GM12873 (cell line): ENCODE results near the gene TOR1AIP1.
A peak's percentile ranks its signal among the peaks of the same experiment; 100 is the strongest.

ENCODE experiments used
- TF ChIP-seq, protein P1 (sequence below): IDR thresholded peaks from 2 replicates; pipeline ENCODE4 v1.5.1; 2012; ENCODE audit warnings: low read depth, mild to moderate bottlenecking, moderate library complexity, low read length, control low read depth; ENCODE audit not compliant: insufficient read depth; ENCODE audit errors: missing control alignments

TOR1AIP1 gene

DNA sequence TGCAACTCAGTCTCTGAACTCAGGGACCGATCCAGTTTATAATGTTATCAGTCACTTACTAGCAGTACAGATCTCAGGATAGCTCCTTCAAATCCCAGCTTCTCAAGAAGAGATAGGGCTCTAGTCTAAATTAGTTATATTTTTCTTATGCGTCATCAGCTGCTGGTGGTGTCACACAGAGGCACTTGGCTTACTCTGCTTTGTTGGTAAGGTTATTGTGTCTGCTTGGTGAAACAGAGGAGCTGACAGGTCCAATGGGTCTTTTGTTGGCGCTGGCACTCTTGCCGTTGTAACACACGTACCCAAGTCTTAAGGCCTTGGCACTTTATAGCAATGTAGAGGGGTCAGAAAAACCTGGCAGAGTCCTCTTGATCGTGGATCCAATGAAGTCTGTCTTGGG is 16.7 kb upstream of the TOR1AIP1 start:
- TF ChIP-seq, protein P1, sequence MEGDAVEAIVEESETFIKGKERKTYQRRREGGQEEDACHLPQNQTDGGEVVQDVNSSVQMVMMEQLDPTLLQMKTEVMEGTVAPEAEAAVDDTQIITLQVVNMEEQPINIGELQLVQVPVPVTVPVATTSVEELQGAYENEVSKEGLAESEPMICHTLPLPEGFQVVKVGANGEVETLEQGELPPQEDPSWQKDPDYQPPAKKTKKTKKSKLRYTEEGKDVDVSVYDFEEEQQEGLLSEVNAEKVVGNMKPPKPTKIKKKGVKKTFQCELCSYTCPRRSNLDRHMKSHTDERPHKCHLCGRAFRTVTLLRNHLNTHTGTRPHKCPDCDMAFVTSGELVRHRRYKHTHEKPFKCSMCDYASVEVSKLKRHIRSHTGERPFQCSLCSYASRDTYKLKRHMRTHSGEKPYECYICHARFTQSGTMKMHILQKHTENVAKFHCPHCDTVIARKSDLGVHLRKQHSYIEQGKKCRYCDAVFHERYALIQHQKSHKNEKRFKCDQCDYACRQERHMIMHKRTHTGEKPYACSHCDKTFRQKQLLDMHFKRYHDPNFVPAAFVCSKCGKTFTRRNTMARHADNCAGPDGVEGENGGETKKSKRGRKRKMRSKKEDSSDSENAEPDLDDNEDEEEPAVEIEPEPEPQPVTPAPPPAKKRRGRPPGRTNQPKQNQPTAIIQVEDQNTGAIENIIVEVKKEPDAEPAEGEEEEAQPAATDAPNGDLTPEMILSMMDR = no peak

DNA sequence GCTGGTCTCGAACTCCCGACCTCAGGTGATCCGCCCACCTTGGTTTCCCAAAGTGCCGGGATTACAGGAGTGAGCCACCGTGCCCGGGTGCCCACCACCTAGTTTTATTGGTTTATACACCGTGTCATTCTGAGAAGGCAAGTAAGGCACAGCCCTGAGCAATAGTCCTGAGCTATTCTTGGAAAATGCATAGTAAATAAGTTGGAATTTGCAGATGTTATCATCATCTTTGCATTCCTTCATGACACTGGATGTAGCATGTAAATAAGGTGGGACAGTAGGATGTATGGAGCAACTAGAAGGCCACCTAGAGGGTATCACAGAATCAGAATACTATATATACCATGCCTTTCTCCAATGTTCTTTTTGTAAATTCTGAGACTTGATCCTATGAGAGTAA is 15.5 kb upstream of the TOR1AIP1 start:
- TF ChIP-seq, protein P1 = no peak

DNA sequence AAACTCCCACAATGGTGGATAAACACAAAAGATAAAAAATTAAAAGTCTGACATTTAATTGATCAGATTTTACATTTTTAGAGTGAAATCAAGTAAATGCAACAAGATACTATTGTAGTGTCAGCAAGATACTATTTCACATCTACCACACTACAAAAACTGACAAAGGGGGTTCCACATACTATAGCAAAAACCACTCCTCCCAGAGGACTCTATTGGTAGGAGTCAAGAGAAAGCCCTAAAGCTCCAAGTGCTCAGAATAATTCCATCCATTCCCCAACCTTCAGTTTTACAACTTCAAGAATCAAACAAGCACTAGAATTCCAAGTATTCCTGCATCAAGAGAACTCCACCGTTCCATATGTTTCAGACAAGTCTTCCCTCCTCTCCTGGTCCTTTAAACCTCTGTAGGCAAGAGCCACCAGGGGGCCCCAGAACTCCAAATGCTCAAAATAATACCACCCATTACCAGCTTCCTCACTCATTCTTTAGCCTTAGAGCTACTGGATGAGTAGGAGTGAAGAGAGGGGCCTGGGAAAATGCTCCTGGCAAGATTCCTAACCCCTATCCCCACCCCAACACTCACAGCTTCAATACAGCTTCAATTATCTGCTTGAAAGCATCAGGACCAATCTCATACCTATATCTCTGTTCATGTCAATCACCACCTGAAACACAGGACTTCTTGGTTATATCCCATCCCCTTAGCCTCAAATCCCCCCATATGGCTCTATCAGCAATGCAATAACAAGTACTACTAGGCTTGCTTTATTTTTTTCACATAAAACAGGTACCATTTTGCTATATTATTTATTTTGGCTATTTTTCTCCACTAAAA is 14.4 kb upstream of the TOR1AIP1 start:
- TF ChIP-seq, protein P1 = peak; percentile 77

DNA sequence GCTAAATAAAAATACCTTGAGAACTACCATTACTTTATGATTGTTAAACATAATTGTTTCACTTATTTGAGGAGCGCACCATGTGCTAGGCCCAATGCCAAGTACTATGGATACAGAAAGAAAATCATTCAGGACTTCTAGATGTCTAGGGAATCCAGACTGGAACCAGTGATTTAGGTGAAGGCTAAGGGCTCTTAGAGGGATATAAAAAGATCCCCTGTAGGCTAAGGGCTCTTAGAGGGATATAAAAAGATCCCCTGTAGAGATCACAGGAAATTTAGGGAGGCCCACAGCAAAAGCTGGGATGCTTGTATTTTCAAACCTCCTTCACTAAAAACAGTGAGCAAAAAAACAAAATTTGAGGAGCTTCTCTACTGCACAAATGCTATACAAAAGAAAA is 11.2 kb upstream of the TOR1AIP1 start:
- TF ChIP-seq, protein P1 = no peak

DNA sequence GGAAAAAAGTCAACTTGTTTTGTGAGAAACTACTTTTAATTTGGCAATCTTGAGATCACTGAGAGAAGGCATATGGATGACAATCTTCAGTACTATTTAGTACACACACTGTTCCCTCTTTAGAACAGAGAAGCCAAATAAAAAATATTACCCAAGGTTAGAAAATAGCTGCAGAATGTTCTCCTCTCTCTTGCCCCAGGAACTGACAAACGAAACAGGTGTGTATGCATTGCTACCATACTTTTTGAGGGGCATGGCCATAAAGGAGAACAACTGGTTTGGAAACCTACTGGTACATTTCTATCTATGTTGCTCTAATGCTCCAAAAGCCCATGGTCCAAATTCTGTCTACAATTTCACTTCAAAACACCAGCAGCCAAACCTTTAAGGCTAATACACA is 10.1 kb upstream of the TOR1AIP1 start:
- TF ChIP-seq, protein P1 = no peak

DNA sequence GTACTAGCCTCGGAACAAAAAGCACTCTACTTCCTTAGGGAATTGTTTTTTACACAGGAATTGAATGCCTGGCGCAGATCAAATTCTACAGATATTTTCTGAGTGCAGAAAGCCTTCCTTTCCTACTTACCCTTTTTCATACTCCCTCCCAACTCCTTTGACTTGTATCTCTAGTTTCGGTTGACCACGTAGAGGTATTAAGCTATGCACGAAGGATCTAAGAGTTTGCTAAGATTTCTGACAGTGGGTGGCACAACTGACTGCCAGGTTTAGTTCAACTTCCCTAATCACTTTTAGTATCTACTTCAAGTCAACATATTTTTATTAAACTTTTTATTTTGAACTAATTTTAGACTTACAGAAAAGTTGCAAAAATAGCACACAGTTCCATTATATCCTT is 9.5 kb upstream of the TOR1AIP1 start:
- TF ChIP-seq, protein P1 = no peak

DNA sequence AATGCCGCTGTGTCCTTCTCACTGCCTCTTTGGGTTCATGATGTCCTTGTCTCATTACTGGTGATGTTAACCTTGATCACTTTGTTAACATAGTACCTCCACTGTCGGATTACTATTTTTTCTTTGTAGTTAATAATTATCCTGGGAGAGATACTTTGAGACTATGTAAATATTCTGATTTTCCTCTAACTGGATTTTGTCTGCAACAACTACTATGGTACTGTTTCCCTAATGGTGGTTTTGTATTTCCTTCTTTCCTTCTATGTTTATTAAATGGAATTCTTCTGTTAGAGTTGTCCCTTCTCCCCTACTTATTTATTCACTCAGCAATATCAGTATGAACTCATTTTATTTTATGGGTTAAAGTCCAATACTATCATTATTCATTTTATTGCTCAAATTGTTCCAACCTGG is 8.6 kb upstream of the TOR1AIP1 start:
- TF ChIP-seq, protein P1 = no peak
